ENCODE results near the gene FHIT.

FHIT gene

GRCh38 chr3:60972599-60972998 lies 278.7 kb downstream of the FHIT start:
- DNase-seq (ENCODE audit: low read depth in 2 of 2): no peak
- no peak for TF ChIP-seq CTCF (IDR thresholded peaks at IDR 0.05; ENCODE audit: low read depth, low read length)
- H3K4me3 ChIP-seq (replicated peaks in 1 of 2; ENCODE audit: low read depth in 2 of 2, low read length in 2 of 2): no peak overlapping the region

GRCh38 chr3:60970850-60971249 lies 280.4 kb downstream of the FHIT start:
- no peak for DNase-seq (ENCODE audit: low read depth in 2 of 2)
- TF ChIP-seq CTCF (IDR thresholded peaks at IDR 0.05; ENCODE audit: low read depth, low read length): no peak
- no peak overlapping the region for H3K4me3 ChIP-seq (replicated peaks in 1 of 2; ENCODE audit: low read depth in 2 of 2, low read length in 2 of 2)

DNA sequence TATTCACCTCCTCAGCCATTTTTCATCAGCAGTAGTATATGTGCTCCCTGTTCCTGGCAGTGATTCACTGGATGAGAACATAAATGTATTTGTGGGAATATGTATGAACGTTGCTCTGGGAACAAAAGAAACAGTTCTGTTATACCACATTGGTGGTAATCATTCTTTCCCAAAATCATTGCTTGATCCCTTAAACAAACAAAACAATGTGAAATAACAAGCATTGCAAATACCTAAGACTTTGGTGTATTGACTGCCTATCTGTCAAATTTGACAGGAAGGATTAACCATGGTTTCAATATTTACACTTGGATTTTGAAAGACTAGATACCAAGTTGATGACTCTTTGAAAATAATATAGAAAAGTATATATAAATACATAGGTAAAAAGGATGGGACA lies 284.1 kb downstream of the FHIT start:
- TF ChIP-seq CTCF (IDR thresholded peaks at IDR 0.05; ENCODE audit: low read depth, low read length): no peak
- H3K4me3 ChIP-seq (replicated peaks in 1 of 2; ENCODE audit: low read depth in 2 of 2, low read length in 2 of 2): no peak overlapping the region
- DNase-seq (ENCODE audit: low read depth in 2 of 2): no peak

GRCh38 chr3:60957541-60957940 lies 293.7 kb downstream of the FHIT start:
- no peak for DNase-seq (ENCODE audit: low read depth in 2 of 2)
- no peak overlapping the region for H3K4me3 ChIP-seq (replicated peaks in 1 of 2; ENCODE audit: low read depth in 2 of 2, low read length in 2 of 2)
- TF ChIP-seq CTCF (IDR thresholded peaks at IDR 0.05; ENCODE audit: low read depth, low read length): no peak

DNA sequence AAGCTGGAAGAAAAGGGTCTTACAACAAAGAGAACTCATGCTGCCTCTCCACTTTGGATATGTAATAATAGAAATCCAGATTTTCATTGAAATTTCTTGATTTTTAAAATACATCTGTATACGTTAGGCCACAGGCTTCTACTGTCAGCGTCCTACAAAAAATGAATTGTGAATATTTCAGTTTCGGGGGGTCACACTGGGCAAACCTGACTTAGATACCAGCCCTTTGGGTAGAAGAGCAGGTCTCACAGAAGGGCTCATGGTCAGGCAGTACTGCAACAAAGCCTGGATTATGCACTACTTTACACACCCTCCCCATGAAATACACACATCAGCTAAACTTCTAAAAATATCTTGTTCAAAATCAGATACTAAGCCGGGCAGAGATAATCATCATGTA lies 294.5 kb downstream of the FHIT start:
- TF ChIP-seq CTCF (IDR thresholded peaks at IDR 0.05; ENCODE audit: low read depth, low read length): no peak
- no peak for DNase-seq (ENCODE audit: low read depth in 2 of 2)
- H3K4me3 ChIP-seq (replicated peaks in 1 of 2; ENCODE audit: low read depth in 2 of 2, low read length in 2 of 2): no peak overlapping the region

- DNase-seq (ENCODE audit: low read depth in 2 of 2): no peak
- TF ChIP-seq CTCF (IDR thresholded peaks at IDR 0.05; ENCODE audit: low read depth, low read length): no peak
- no peak overlapping the region for H3K4me3 ChIP-seq (replicated peaks in 1 of 2; ENCODE audit: low read depth in 2 of 2, low read length in 2 of 2)
Observed at GRCh38 chr3:60955034-60955433, 296.2 kb downstream of the FHIT start.

DNA sequence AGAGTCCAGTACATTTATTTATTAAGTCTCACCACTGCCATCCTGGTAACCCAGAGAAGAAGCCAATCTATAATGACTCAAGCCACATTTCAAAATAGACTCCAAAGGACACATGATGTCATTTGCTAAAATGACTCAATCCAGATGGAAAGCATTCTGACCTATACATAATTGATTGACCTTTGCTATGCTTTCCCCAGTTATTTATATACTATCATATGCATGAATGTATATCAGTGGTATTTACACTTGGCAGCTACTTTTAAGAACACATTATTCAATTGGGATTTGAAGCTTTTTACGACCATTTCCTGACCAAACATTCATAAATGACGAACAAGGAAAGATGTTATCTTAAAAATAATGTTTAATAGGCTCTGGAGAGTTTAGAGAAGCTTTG lies 297.2 kb downstream of the FHIT start:
- no peak overlapping the region for H3K4me3 ChIP-seq (replicated peaks in 1 of 2; ENCODE audit: low read depth in 2 of 2, low read length in 2 of 2)
- no peak for TF ChIP-seq CTCF (IDR thresholded peaks at IDR 0.05; ENCODE audit: low read depth, low read length)
- DNase-seq (ENCODE audit: low read depth in 2 of 2): peak in 1 of 2 donors; percentile 22

All from cardiac fibroblast (primary cell).